NCI-H748 treated with DMSO at 0.1 percent for 48 hours (cell line): ENCODE measurements around the gene DCLRE1B.

Experiments
- DNase-seq: peaks from one replicate; lab custom pipeline; 2025; lab: John Stamatoyannopoulos, UW

Gene DCLRE1B

GRCh38 chr1:113904674-113905434, at the start of gene DCLRE1B, which contains the start of gene AP4B1:
Gene DCLRE1B (plus strand): TSS chr1:113905326. CDS start chr1:113905587, 261 bp downstream.
Gene AP4B1 (minus strand): TSS chr1:113904799. CDS start chr1:113904717, 82 bp downstream.
- peak; percentile 97 for DNase-seq

- DNase-seq, result no peak
Measured at GRCh38 chr1:113855630-113856400, 49.3 kb upstream of the DCLRE1B start.

GRCh38 chr1:113856401-113856790, 48.7 kb upstream of the DCLRE1B start:
- DNase-seq, result no peak

GRCh38 chr1:113857776-113858175, 47.4 kb upstream of the DCLRE1B start:
- no peak for DNase-seq

- DNase-seq, result no peak
Measured at GRCh38 chr1:113858418-113858817, 46.7 kb upstream of the DCLRE1B start.

GRCh38 chr1:113858982-113859381, 46.1 kb upstream of the DCLRE1B start:
- no peak for DNase-seq

- no peak for DNase-seq
Measured at GRCh38 chr1:113859478-113860175, 45.5 kb upstream of the DCLRE1B start.

GRCh38 chr1:113860891-113861290, 44.2 kb upstream of the DCLRE1B start:
- DNase-seq, result no peak

- no peak for DNase-seq
Measured at GRCh38 chr1:113861641-113862040, 43.5 kb upstream of the DCLRE1B start.

- DNase-seq, result no peak
Measured at GRCh38 chr1:113868387-113869083, 36.6 kb upstream of the DCLRE1B start.

GRCh38 chr1:113870778-113871177, 34.3 kb upstream of the DCLRE1B start:
- DNase-seq, result no peak

- DNase-seq, result no peak
Measured at GRCh38 chr1:113871597-113872113, 33.5 kb upstream of the DCLRE1B start, which contains the start of gene PTPN22. Gene PTPN22 (minus strand): TSS chr1:113871712.

GRCh38 chr1:113872219-113872935, 32.7 kb upstream of the DCLRE1B start:
- no peak for DNase-seq

GRCh38 chr1:113874012-113874879, 30.9 kb upstream of the DCLRE1B start:
- DNase-seq, result no peak

GRCh38 chr1:113875714-113876113, 29.4 kb upstream of the DCLRE1B start:
- no peak for DNase-seq

GRCh38 chr1:113876176-113876575, 28.9 kb upstream of the DCLRE1B start:
- DNase-seq, result no peak

- DNase-seq, result no peak
Measured at GRCh38 chr1:113879739-113880038, 25.4 kb upstream of the DCLRE1B start.

GRCh38 chr1:113881661-113882060, 23.5 kb upstream of the DCLRE1B start:
- DNase-seq, result no peak

GRCh38 chr1:113886417-113887401, 18.4 kb upstream of the DCLRE1B start:
- no peak for DNase-seq
